Measurements from ENCODE around the gene TRPM5. TPM values are rescaled to one million over a fixed set of nuclear protein-coding genes. Genes with fewer than 3 reads are reported as not detected.

Gene TRPM5
- total RNA-seq, 1 experiment from 2014 or later, result 0.07 TPM

DNA sequence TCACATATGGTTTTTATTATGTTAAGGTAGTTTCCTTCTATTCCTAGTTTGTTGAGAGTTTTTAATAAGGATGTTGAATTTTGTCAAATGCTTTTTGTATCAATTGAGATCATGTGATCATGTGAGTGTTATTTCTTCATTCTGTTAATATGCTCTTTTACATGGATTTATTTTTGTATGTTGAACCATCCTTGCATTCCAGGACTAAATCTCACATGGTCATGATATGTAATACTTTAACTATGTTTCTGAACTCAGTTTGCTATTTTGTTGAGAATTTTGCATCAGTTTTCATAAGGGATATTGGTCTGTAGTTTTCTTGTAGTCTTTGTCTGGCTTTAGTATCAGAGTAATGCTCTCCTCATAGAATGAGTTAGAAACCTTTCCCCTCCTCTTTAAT lies 43.7 kb upstream of the TRPM5 start:
- ChIA-PET POLR2A (no interaction called here), CTCF (no interaction called here)
- no peak overlapping the region for H3K27ac Mint-ChIP-seq
- H3K27me3 Mint-ChIP-seq (ENCODE audit: low read depth), result peaks cover 100% of the 10 kb centered on the region
- H3K36me3 Mint-ChIP-seq, result peaks cover 12% of the 10 kb centered on the region
- no peak for TF ChIP-seq FOXJ3 (CRISPR knock-in tag; IDR thresholded peaks at IDR 0.05; ENCODE audit: borderline replicate concordance)
- no peak for TF ChIP-seq MXD4 (CRISPR knock-in tag; IDR thresholded peaks at IDR 0.05; ENCODE audit: borderline replicate concordance)
- TF ChIP-seq, protein P1, sequence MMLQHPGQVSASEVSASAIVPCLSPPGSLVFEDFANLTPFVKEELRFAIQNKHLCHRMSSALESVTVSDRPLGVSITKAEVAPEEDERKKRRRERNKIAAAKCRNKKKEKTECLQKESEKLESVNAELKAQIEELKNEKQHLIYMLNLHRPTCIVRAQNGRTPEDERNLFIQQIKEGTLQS (CRISPR knock-in tag; conservative IDR thresholded peaks at IDR 0.05), result no peak
- TF ChIP-seq ZNF416 (CRISPR knock-in tag; IDR thresholded peaks at IDR 0.05), result no peak
- no peak for TF ChIP-seq ESRRA (CRISPR knock-in tag; IDR thresholded peaks at IDR 0.05; ENCODE audit: borderline replicate concordance)
- no peak for TF ChIP-seq ZNF232 (CRISPR knock-in tag; IDR thresholded peaks at IDR 0.05)
- no peak for TF ChIP-seq IRF2 (CRISPR knock-in tag; IDR thresholded peaks at IDR 0.05; ENCODE audit: borderline replicate concordance, low read depth)
- TF ChIP-seq, protein P2, sequence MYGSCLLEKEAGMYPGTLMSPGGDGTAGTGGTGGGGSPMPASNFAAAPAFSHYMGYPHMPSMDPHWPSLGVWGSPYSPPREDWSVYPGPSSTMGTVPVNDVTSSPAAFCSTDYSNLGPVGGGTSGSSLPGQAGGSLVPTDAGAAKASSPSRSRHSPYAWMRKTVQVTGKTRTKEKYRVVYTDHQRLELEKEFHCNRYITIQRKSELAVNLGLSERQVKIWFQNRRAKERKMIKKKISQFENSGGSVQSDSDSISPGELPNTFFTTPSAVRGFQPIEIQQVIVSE (CRISPR knock-in tag; IDR thresholded peaks at IDR 0.05; ENCODE audit: borderline replicate concordance), result no peak
- TF ChIP-seq, protein P3, sequence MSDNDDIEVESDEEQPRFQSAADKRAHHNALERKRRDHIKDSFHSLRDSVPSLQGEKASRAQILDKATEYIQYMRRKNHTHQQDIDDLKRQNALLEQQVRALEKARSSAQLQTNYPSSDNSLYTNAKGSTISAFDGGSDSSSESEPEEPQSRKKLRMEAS (CRISPR knock-in tag; IDR thresholded peaks at IDR 0.05), result no peak
- TF ChIP-seq ZBTB21 (CRISPR knock-in tag; IDR thresholded peaks at IDR 0.05; ENCODE audit: borderline replicate concordance), result no peak
- no peak overlapping the region for H3K4me3 Mint-ChIP-seq
- ATAC-seq, result no peak
- H3K9me3 Mint-ChIP-seq, result peaks cover 39% of the 10 kb centered on the region
- no peak for DNase-seq (ENCODE audit: low spot score)
- H3K4me1 Mint-ChIP-seq, result no peaks in the 10 kb centered on the region

DNA sequence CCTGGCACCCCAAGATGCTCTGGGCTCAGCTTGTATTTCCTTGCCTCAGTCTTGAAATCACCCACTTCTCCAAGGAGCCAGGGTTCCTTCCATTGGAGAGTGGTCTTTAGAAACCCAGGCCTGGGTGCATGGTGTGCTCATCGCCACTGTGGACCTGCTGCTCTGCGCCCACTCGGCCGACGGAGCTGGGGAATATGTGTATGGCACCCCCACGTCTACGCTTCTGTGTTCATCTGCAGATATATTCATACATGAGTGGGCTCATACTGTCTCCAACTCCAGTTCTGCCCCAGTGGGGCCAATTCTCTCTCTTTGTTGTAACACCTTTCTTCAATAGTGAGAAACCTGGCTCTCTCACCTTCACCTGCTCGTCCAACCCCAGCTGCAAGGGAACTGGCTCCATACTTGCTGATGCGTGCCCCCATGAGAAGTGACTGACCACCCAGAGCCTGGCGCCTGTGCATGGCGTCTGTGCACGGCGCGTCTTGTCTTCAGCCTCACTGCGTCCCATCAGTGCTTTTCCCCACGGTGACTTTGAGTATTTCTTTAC lies 40.3 kb upstream of the TRPM5 start:
- Mint-ChIP-seq H3K27me3 (ENCODE audit: low read depth) (peaks cover 99% of the 10 kb centered on the region), H3K4me3 (no peak overlapping the region), H3K4me1 (no peaks in the 10 kb centered on the region), H3K9me3 (peaks cover 58% of the 10 kb centered on the region), H3K27ac (no peak overlapping the region), H3K36me3 (peaks cover 24% of the 10 kb centered on the region)
- no peak for TF ChIP-seq EMX1 (CRISPR knock-in tag; IDR thresholded peaks at IDR 0.05)
- no peak for TF ChIP-seq ZNF232 (CRISPR knock-in tag; IDR thresholded peaks at IDR 0.05)
- no peak for TF ChIP-seq ZNF671 (CRISPR knock-in tag; IDR thresholded peaks at IDR 0.05)
- TF ChIP-seq RORB (CRISPR knock-in tag; IDR thresholded peaks at IDR 0.05), result no peak
- TF ChIP-seq SMAD4 (CRISPR knock-in tag; IDR thresholded peaks at IDR 0.05), result no peak
- TF ChIP-seq, protein P4, sequence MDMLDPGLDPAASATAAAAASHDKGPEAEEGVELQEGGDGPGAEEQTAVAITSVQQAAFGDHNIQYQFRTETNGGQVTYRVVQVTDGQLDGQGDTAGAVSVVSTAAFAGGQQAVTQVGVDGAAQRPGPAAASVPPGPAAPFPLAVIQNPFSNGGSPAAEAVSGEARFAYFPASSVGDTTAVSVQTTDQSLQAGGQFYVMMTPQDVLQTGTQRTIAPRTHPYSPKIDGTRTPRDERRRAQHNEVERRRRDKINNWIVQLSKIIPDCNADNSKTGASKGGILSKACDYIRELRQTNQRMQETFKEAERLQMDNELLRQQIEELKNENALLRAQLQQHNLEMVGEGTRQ (CRISPR knock-in tag; IDR thresholded peaks at IDR 0.05), result no peak
- no peak for TF ChIP-seq FOXK1 (CRISPR knock-in tag; IDR thresholded peaks at IDR 0.05)
- no peak for TF ChIP-seq FOXJ3 (CRISPR knock-in tag; IDR thresholded peaks at IDR 0.05; ENCODE audit: borderline replicate concordance)
- no peak for TF ChIP-seq SMAD3 (CRISPR knock-in tag; IDR thresholded peaks at IDR 0.05; ENCODE audit: borderline replicate concordance)
- TF ChIP-seq, protein P5, sequence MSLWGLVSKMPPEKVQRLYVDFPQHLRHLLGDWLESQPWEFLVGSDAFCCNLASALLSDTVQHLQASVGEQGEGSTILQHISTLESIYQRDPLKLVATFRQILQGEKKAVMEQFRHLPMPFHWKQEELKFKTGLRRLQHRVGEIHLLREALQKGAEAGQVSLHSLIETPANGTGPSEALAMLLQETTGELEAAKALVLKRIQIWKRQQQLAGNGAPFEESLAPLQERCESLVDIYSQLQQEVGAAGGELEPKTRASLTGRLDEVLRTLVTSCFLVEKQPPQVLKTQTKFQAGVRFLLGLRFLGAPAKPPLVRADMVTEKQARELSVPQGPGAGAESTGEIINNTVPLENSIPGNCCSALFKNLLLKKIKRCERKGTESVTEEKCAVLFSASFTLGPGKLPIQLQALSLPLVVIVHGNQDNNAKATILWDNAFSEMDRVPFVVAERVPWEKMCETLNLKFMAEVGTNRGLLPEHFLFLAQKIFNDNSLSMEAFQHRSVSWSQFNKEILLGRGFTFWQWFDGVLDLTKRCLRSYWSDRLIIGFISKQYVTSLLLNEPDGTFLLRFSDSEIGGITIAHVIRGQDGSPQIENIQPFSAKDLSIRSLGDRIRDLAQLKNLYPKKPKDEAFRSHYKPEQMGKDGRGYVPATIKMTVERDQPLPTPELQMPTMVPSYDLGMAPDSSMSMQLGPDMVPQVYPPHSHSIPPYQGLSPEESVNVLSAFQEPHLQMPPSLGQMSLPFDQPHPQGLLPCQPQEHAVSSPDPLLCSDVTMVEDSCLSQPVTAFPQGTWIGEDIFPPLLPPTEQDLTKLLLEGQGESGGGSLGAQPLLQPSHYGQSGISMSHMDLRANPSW (CRISPR knock-in tag; conservative IDR thresholded peaks at IDR 0.05; ENCODE audit: low read depth), result no peak
- TF ChIP-seq ZNF219 (CRISPR knock-in tag; IDR thresholded peaks at IDR 0.05; ENCODE audit: borderline replicate concordance), result no peak
- TF ChIP-seq, protein P2 (CRISPR knock-in tag; IDR thresholded peaks at IDR 0.05; ENCODE audit: borderline replicate concordance), result no peak
- TF ChIP-seq ELF4 (CRISPR knock-in tag; IDR thresholded peaks at IDR 0.05; ENCODE audit: low read depth), result no peak
- no peak for TF ChIP-seq TEAD4 (CRISPR knock-in tag; IDR thresholded peaks at IDR 0.05)
- no peak for ATAC-seq
- CTCF ChIA-PET, result no interaction called here
- no peak for DNase-seq (ENCODE audit: low spot score)
- POLR2A ChIA-PET, result no interaction called here

All from WTC11 (cell line).